Hepatocyte (in vitro differentiated cells): ENCODE data around the gene FOSL1. TPM values are rescaled to one million over a fixed set of nuclear protein-coding genes. Genes with fewer than 3 reads are reported as not detected.

ENCODE experiments used
- DNase-seq: peaks from one replicate; pipeline ENCODE4 v3.0.0-alpha.2; 2016; ENCODE audit warnings: low spot score
- H2AFZ ChIP-seq: fragments of 200-600 bp; sonication (generic); 2 replicates; pipeline ENCODE4 v1.6.0; 2016; ENCODE audit warnings: antibody characterized with exemption, mild to moderate bottlenecking
- H3K27ac ChIP-seq: fragments of 200-600 bp; sonication (generic); 2 replicates; pipeline ENCODE4 v1.5.1; 2016; ENCODE audit warnings: mild to moderate bottlenecking
- H3K27me3 ChIP-seq: fragments of 200-600 bp; sonication (generic); 2 replicates; pipeline ENCODE4 v1.6.1; 2016
- H3K36me3 ChIP-seq: fragments of 200-600 bp; sonication (generic); replicated peaks from 2 replicates; pipeline ENCODE4 v1.5.1; 2016; ENCODE audit warnings: low read depth; ENCODE audit not compliant: insufficient read depth
- H3K4me1 ChIP-seq: fragments of 200-600 bp; sonication (generic); 2 replicates; pipeline ENCODE4 v1.5.1; 2016; ENCODE audit warnings: mild to moderate bottlenecking, moderate library complexity; ENCODE audit not compliant: insufficient read depth
- H3K4me2 ChIP-seq: fragments of 200-600 bp; sonication (generic); 2 replicates; pipeline ENCODE4 v1.6.0; 2016
- H3K4me3 ChIP-seq: fragments of 200-600 bp; sonication (generic); 2 replicates; pipeline ENCODE4 v1.5.1; 2016; ENCODE audit warnings: mild to moderate bottlenecking
- H3K79me2 ChIP-seq: fragments of 200-600 bp; sonication (generic); 2 replicates; pipeline ENCODE4 v1.6.0; 2017; ENCODE audit warnings: mild to moderate bottlenecking
- H3K9me2 ChIP-seq: fragments of 200-600 bp; sonication (generic); replicated peaks from 2 replicates; pipeline ENCODE4 v1.6.0; 2017; ENCODE audit warnings: mild to moderate bottlenecking; ENCODE audit not compliant: insufficient read depth
- H3K9me3 ChIP-seq: fragments of 200-600 bp; sonication (generic); 2 replicates; pipeline ENCODE4 v1.5.1; 2016; ENCODE audit warnings: low read depth, mild to moderate bottlenecking
- H4K20me1 ChIP-seq: fragments of 200-600 bp; sonication (generic); 2 replicates; pipeline ENCODE4 v1.6.0; 2016; ENCODE audit warnings: mild to moderate bottlenecking; ENCODE audit not compliant: insufficient read depth, poor library complexity, severe bottlenecking
- EZH2 ChIP-seq: fragments of 200-600 bp; sonication (generic); IDR thresholded peaks from 2 replicates; pipeline ENCODE4 v1.6.1; 2016; ENCODE audit warnings: antibody characterized with exemption, mild to moderate bottlenecking, borderline replicate concordance
- EZH2phosphoT487 ChIP-seq: fragments of 200-600 bp; sonication (generic); IDR thresholded peaks from one replicate; pipeline ENCODE4 v1.6.1; 2018; ENCODE audit warnings: antibody characterized with exemption, mild to moderate bottlenecking, low read depth, moderate library complexity; ENCODE audit not compliant: unreplicated experiment, severe bottlenecking
- WGBS: methylation state at CpG from one replicate; pipeline ENCODE4 v1.1.6; 2016; ENCODE audit warnings: low lambda C conversion rate; ENCODE audit errors: missing lambda C conversion rate; 5-methylcytosine and 5-hydroxymethylcytosine counted together
- polyA plus RNA-seq: library from polyadenylated mRNA; unstranded; fragments of >200 nt; fragmentation: Nextera tagmentation; extraction: Ambion mirVana; gene quantifications from 2 replicates; pipeline ENCODE4 v1.2.1, GENCODE V29; 2016
- total RNA-seq: library from RNA; depleted of rRNA; stranded (reverse); fragments of >200 nt; gene quantifications from 2 replicates; pipeline ENCODE4 v1.2.3, GENCODE V29; 2014
- TF ChIP-seq, protein P1 (sequence below): fragments of 200-600 bp; sonication (generic); IDR thresholded peaks from 2 replicates; pipeline ENCODE4 v1.5.1; 2016; ENCODE audit warnings: antibody characterized with exemption, mild to moderate bottlenecking; ENCODE audit not compliant: poor library complexity

Gene FOSL1
- total and polyA plus RNA-seq, 2 experiments from 2014 or later = 4.5 to 16.5 TPM

DNA sequence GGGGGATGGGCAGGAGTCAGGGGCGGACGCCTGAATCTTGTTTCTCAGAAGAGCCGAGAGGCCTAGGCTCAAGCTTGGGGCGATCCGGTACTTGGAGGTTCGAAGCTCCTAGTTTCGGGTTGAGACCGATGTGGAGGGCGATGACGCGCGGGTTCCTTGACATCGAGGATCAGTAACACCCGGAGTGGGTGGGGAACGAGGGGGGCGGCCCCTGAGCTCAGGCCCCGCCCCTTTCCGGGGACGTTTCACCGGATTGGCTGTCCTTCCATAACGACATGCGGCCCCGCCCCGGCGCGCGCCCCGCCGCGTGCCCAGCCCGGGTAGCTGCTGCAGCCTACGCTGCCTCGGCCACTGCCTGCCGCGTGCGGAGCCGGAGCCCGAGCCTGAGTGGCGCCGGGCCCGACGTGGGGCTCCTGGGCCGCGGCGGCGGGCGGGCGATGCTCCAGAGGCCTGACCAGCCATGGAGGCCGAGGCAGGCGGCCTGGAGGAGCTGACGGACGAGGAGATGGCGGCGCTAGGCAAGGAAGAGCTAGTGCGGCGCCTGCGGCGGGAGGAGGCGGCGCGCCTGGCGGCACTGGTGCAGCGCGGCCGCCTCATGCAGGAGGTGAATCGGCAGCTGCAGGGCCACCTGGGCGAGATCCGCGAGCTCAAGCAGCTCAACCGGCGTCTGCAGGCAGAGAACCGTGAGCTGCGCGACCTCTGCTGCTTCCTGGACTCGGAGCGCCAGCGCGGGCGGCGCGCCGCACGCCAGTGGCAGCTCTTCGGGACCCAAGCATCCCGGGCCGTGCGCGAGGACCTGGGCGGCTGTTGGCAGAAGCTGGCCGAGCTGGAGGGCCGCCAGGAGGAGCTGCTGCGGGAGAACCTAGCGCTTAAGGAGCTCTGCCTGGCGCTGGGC lies 9.6 kb downstream of the FOSL1 start, which contains the start of gene CCDC85B:
TSS of gene CCDC85B (plus strand) at position 350 of the 895 bp plus-strand sequence. CDS start at position 461, 111 bp downstream.
- Histone ChIP-seq H3K9me3 (no peaks in the 10 kb centered on the region), H3K4me1 (peaks cover 43% of the 10 kb centered on the region), H3K27me3 (no peaks in the 10 kb centered on the region), H2AFZ (peak within 1 kb of the TSS; percentile 57), H3K36me3 (no peaks in the 10 kb centered on the region), H3K9me2 (no peaks in the 10 kb centered on the region), H3K4me3 (peak within 1 kb of the TSS; percentile 71), H4K20me1 (no peaks in the 10 kb centered on the region), H3K27ac (peak within 1 kb of the TSS; percentile 98), H3K79me2 (peaks cover 25% of the 10 kb centered on the region), H3K4me2 (peak within 1 kb of the TSS; percentile 92)
- whole genome bisulfite sequencing = 1% methylated on average over 73 of the region's 94 CpGs
- peak; percentile 98 for DNase-seq
- TF ChIP-seq, protein P1, sequence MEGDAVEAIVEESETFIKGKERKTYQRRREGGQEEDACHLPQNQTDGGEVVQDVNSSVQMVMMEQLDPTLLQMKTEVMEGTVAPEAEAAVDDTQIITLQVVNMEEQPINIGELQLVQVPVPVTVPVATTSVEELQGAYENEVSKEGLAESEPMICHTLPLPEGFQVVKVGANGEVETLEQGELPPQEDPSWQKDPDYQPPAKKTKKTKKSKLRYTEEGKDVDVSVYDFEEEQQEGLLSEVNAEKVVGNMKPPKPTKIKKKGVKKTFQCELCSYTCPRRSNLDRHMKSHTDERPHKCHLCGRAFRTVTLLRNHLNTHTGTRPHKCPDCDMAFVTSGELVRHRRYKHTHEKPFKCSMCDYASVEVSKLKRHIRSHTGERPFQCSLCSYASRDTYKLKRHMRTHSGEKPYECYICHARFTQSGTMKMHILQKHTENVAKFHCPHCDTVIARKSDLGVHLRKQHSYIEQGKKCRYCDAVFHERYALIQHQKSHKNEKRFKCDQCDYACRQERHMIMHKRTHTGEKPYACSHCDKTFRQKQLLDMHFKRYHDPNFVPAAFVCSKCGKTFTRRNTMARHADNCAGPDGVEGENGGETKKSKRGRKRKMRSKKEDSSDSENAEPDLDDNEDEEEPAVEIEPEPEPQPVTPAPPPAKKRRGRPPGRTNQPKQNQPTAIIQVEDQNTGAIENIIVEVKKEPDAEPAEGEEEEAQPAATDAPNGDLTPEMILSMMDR = peak; percentile 32
- TF ChIP-seq EZH2phosphoT487 = no peak
- TF ChIP-seq EZH2 = no peak

DNA sequence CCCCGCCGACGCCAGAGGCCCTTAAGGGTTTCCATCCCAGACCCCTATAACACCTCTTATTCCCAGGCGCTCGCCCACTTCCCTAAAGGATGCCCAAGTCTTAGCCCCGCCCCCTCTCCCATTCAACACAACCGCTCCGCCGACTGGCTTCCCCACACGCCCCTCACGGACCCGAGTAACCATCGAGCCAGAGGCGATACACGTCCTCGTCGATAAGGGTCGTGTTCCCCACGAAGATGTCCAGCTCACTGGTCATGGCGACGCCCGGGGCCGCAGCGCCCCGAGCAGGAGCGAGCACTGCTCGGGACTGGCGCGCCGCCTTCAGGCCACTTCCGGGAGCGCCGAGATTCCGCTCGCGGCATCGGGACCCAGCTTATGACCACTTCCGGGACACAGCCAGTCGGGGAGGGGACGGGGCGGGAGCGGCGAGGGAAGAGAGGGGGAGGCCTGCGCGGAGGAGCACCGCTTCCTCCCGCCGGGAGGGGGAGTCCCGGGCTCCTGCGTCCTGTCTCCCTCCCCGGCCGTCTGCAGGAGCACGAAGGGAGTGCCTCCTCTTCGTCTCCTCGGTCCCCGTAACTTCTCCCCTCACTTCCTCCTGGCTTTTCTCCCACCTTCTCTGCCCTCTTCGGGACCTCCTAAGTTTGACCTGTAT lies 11.9 kb downstream of the FOSL1 start, which contains the start of gene FIBP:
TSS of gene FIBP (minus strand) at position 309 of the 652 bp plus-strand sequence. CDS start at position 256, 53 bp downstream.
- under 1% methylated on average over 42 of the region's 57 CpGs for WGBS
- peak; percentile 98 for DNase-seq
- peaks cover 32% of the 10 kb centered on the region for H3K79me2 ChIP-seq
- no peaks in the 10 kb centered on the region for H4K20me1 ChIP-seq
- no peaks in the 10 kb centered on the region for H3K9me3 ChIP-seq
- peak within 1 kb of the TSS; percentile 98 for H3K27ac ChIP-seq
- no peaks in the 10 kb centered on the region for H3K27me3 ChIP-seq
- H3K4me3 ChIP-seq = peak within 1 kb of the TSS; percentile 86
- peak within 1 kb of the TSS; percentile 98 for H3K4me2 ChIP-seq
- no peaks in the 10 kb centered on the region for H3K9me2 ChIP-seq
- no peak for TF ChIP-seq EZH2phosphoT487
- TF ChIP-seq, protein P1 = peak; percentile 84
- peak within 1 kb of the TSS; percentile 84 for H2AFZ ChIP-seq
- no peaks in the 10 kb centered on the region for H3K36me3 ChIP-seq
- peaks cover 43% of the 10 kb centered on the region for H3K4me1 ChIP-seq

DNA sequence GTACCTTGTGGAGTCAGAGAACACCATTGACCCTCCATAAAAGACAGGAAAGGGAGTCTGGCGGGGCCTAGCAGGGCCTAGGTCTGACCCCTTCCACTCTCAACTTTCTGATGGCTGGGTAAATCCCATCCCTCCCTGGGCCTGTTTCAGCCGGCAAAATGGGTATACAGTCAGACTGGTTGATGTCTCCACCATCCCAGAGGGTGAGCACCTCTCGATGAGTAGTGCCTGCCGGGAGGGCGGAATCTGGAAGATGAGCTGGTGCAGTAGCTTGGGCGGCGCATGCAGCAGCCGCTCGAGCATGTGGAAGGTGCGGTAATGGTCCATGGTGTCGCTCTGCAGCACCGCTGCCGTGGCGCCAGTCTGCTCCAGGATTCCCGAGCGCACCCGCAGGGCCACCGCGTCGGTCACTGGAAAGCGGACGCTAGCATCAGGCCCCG lies 12.4 kb downstream of the FOSL1 start:
- Histone ChIP-seq H3K79me2 (peaks cover 32% of the 10 kb centered on the region), H3K4me3 (peak overlapping the region; percentile 86), H4K20me1 (no peaks in the 10 kb centered on the region), H3K4me2 (peak overlapping the region; percentile 98), H3K27me3 (no peaks in the 10 kb centered on the region), H3K36me3 (no peaks in the 10 kb centered on the region), H3K9me2 (no peaks in the 10 kb centered on the region), H3K27ac (peak overlapping the region; percentile 92), H3K9me3 (no peaks in the 10 kb centered on the region), H3K4me1 (peaks cover 43% of the 10 kb centered on the region), H2AFZ (peak overlapping the region; percentile 84)
- TF ChIP-seq, protein P1 = no peak
- TF ChIP-seq EZH2phosphoT487 (no peak), EZH2 (no peak)
- no peak for DNase-seq
- 4% methylated on average over 23 of the region's 23 CpGs for WGBS
